GM18909 (cell line): ENCODE measurements around the gene TICRR.
"Not testable (repeated sequence)": the region's sequence is repeated elsewhere in the genome, so short reads cannot be mapped to it uniquely, and the experiment has no call there.

Experiments used
- ATAC-seq: cut with Tn5 transposase; IDR thresholded peaks from one replicate; pipeline ENCODE4 v1.9.1; 2021; ENCODE audit warnings: mild to moderate bottlenecking; ENCODE audit not compliant: unreplicated experiment, poor library complexity

The TICRR gene, protein sequence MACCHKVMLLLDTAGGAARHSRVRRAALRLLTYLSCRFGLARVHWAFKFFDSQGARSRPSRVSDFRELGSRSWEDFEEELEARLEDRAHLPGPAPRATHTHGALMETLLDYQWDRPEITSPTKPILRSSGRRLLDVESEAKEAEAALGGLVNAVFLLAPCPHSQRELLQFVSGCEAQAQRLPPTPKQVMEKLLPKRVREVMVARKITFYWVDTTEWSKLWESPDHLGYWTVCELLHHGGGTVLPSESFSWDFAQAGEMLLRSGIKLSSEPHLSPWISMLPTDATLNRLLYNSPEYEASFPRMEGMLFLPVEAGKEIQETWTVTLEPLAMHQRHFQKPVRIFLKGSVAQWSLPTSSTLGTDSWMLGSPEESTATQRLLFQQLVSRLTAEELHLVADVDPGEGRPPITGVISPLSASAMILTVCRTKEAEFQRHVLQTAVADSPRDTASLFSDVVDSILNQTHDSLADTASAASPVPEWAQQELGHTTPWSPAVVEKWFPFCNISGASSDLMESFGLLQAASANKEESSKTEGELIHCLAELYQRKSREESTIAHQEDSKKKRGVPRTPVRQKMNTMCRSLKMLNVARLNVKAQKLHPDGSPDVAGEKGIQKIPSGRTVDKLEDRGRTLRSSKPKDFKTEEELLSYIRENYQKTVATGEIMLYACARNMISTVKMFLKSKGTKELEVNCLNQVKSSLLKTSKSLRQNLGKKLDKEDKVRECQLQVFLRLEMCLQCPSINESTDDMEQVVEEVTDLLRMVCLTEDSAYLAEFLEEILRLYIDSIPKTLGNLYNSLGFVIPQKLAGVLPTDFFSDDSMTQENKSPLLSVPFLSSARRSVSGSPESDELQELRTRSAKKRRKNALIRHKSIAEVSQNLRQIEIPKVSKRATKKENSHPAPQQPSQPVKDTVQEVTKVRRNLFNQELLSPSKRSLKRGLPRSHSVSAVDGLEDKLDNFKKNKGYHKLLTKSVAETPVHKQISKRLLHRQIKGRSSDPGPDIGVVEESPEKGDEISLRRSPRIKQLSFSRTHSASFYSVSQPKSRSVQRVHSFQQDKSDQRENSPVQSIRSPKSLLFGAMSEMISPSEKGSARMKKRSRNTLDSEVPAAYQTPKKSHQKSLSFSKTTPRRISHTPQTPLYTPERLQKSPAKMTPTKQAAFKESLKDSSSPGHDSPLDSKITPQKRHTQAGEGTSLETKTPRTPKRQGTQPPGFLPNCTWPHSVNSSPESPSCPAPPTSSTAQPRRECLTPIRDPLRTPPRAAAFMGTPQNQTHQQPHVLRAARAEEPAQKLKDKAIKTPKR (N-terminal part only)

GRCh38 chr15:89575146-89575655 lies at the start of gene TICRR:
Gene TICRR, plus strand, starts transcription at chr15:89575469. Its CDS starts 118 bp downstream, at chr15:89575587.
- peak; percentile 95 for ATAC-seq

DNA sequence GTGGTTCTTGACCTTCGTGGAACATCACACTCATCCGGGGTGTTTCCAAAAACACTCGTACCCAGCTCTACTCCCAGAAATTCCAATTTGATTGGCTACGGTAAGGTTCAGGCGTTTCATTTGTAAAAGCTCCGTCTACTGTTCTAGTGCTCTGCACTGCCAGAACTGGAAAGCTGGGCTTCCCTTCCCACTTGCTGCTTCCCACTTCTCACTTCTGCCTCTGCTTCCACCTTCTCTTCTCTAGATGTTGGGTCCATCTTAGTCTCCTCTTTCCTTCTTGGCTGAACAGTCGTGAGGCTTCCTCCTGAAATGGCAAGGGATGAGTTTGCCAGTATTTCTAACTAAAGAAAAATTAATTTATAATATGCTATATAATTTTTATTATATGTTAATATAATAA lies 49.1 kb upstream of the TICRR start:
- ATAC-seq, result no peak

DNA sequence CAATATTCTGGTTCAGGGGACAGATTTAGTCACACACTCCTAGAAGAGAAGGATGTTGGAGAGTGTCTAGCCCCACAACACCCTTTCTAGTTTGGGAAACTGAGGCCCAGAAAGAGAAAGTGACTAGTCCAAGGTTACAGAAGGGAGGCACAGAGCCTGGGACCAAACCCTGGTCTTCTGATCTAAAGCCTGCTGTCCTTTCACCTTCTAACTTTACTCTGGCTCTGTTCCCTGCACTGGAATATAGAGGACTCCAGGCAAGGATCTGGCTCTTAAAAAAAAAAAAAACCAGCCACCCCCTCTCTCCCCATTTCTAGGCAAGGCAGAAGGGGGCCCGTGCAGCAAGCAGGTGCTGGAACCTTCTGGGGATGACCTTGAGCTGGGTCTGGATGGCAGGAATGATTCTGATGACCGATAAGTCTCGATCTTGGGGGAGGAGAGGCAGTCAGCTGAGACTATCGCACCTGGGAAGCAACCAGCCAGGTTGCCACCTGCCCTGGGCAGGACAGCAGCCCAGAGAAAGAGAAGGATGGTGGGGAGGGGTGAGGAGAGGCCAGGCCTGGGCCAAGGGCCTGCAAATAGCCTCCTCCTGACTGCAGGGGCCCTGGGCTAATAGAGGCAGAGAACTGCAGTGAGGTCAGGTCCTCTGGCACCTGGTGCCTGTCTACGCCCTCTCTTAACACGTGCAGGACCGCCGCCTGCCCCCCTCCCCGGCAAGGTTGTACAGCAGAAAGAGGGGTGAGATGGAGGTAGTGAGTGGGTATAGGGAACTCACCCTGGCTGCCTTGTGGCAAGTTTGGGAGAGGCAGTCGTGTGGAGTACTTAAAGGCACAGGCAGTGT lies 48.4 kb upstream of the TICRR start:
- no peak for ATAC-seq

GRCh38 chr15:89528757-89529352 lies 46.4 kb upstream of the TICRR start:
- no peak for ATAC-seq

DNA sequence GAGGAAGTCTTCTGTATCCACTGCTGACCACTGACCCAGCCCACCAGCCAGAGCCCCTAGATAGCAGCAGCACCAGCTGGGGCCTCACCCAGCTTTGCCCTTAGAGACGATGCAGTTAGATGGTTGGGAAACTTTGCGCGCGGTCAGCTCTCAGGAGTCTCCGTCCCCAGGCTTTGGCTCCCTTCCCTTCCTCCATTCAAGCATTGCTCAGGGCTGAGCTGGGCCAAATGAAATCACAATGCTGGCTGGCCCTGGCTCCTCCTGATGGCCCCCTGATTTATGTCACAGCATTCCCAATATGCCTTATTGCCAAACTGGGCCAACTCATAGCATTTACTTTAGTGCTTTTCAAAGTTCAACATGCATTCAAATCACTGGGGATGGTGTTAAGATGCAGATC lies 44.3 kb upstream of the TICRR start:
- ATAC-seq, result no peak

DNA sequence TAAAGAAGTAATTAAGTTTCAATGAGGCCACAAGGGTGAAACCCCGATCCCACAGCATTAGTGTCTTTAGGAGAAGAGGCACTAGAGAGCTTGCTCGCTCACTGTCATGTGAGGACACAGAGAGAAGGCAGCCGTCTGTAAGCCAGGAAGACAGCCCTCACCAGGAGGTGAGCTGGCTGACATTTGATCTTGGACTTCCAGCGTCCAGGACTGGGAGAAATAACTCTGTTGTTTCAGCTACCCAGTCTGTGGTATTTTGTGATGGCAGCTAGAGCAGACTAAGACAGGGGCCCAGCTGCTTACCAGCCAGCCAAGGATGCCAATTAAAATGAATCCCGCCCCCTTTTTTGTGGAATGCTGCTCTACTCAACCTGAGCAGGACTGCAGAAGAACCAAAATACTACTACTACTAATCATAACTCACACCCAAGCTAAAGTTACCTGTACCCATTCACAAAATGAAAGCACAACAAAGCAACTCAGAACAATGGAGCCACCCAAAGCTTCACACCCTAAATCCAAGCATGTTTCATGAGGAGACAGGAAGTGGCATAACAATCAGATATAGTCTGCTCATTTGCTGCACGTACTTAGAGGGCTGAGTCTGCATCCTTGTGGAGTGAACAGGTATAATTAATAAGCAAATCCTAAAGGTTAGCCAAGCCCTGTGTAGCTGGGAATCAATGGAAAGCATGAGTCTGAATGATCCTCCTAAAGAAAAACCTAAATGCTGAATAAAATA lies 43.3 kb upstream of the TICRR start:
- ATAC-seq, result no peak

GRCh38 chr15:89533861-89534544 lies 41.3 kb upstream of the TICRR start:
- no peak for ATAC-seq

DNA sequence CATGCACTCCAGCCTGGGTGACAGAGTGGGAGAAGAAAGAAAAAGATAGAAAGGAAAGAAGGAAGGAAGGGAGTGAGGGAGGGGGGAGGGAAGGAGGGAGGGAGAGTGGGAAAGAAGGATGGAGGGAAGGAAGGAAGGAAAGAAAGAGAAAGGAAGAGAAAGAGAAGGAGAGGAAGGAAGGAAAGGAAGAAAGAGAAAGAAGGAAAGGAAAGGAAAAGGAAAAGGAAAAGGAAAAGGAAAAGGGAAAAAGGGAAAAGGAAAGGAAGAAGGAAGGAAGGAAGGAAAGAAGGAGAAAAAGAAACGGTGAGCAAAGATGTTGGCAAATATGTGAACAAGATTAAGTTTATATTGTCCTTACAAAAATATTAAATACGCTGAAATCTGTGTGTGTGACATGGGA lies 36.2 kb upstream of the TICRR start:
- no peak for ATAC-seq

GRCh38 chr15:89542369-89542768 lies 32.9 kb upstream of the TICRR start:
- no peak for ATAC-seq

DNA sequence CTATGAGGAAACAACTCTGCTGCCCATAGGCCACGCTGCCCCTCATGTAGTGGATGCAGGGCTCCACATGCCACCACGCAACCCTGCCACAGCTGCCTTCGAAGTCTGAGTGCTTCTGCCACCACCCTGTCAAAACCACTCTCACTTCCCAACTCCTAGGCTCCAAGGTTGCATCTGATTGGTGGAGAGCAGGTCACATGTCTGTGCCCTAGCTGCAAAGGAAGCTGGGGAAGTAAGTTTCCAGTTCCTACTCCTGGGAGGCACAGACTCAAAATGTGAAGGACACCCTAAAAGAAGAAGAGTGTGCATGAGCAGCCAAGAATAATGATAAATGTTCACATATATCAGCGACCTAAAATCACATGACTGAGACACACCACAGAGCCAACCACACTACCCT lies 31.9 kb upstream of the TICRR start:
- no peak for ATAC-seq

DNA sequence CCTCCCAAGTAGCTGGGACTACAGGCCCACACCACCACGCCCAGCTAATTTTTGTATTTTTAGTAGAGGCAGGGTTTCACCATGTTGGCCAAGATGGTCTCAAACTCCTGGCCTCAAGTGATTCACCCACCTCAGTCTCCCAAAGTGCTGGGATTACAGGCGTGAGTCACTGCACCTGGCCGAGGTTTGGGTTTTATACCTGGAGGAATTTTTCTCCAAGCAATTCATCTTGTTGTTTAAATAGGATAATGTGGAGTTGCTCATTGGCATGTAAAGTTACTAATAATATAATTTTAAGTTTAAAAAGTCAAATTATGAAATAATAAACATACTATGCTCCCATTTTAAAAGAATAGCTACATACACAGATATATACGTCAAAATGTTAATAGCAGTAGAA lies 26.1 kb upstream of the TICRR start:
- ATAC-seq, result not testable (repeated sequence)

DNA sequence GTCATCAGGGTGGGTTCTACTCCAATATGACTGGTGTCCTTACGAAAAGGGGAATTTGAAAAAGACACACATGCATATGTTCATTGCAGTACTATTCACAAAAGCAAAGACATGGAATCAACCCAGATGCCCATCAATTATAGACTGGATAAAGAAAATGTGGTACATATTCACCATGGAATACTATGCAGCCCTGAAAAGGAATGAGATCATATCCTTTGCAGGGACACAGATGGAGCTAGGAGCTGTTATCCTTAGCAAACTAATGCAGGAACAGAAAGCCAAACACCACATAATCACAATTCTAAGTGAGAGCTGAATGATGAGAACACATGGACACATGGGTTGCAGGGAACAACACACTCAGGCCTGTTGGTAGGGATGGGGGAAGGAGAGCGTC lies 24.8 kb upstream of the TICRR start:
- no peak for ATAC-seq

DNA sequence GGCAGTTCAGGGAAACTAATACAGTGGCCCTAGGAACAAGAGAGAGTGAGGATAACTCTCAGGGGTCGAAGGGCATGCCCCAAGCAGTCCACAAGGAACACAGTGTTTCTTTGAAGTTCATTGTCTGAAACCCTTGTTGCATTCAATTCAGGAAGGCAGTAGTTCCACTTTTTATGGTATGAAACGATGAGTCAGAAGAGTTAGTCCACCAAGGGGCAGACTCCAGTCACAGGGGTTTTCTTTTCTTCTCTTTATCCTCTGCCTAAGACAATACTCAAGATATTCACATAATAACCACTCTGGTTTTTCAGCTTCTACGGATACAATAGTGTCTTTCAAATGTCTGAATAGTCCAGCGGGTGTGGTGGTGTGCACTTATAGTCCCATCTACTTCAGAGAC lies 23.7 kb upstream of the TICRR start:
- ATAC-seq, result peak; percentile 68

GRCh38 chr15:89553632-89554031 lies 21.6 kb upstream of the TICRR start:
- no peak for ATAC-seq

GRCh38 chr15:89554247-89554646 lies 21.0 kb upstream of the TICRR start:
- ATAC-seq, result no peak

DNA sequence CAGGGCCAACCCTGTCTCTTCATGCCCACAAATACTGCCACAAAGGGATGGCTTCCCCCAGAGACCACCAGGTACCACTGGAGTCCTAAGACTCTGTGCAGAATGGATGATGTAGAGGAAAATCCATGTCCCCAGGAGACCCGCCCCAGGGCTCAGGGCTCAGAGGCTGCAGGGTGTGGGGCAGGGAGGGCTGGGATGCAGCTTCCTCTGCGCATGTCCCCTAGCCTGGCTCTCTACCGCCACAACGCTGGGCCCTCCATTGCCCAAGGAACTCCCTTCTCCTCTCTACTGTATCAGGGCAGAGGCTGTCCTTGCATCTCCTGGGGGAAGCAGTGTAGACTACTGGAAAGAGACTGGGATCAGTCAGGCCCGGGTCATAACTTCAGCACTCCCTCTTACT lies 19.5 kb upstream of the TICRR start:
- ATAC-seq, result no peak

DNA sequence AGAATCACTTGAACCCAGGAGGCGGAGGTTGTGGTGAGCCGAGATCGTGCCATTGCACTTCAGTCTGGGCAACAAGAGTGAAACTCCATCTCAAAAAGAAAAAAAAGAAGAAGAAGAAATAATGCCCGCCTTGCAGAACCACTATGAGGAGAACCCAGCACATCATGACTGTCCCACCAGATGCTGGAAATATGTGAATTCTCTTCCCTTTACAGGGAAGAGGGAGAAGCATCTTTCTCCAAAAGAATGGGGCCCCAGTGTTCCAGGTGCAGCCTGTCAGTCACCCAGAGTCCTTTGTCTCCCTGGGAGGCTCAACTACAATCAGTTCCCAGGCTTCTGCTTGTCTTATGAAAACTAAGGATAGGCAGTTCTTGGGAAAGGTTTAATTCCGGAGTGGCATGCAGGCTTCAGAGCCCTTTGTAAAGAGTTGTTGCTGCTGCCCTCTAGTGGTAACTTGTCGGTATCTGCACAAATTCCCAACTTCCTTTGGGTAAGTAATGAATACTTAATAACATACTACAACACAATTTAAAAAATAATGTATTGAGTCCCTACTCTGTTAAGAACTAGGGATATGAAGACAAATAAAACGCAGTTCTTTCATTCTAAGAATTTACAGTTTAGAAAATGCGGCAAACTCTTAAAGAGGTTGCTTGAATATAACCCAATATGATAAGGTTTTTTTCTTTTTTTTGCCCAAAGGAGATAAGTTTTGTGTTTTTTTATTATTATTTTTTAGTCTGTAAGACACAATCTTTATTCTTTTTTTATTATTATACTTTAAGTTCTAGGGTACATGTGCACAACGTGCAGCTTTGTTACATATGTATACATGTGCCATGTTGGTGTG lies 18.6 kb upstream of the TICRR start:
- ATAC-seq, result no peak
